ENCODE results near the gene PIK3C3.

PIK3C3 gene

DNA sequence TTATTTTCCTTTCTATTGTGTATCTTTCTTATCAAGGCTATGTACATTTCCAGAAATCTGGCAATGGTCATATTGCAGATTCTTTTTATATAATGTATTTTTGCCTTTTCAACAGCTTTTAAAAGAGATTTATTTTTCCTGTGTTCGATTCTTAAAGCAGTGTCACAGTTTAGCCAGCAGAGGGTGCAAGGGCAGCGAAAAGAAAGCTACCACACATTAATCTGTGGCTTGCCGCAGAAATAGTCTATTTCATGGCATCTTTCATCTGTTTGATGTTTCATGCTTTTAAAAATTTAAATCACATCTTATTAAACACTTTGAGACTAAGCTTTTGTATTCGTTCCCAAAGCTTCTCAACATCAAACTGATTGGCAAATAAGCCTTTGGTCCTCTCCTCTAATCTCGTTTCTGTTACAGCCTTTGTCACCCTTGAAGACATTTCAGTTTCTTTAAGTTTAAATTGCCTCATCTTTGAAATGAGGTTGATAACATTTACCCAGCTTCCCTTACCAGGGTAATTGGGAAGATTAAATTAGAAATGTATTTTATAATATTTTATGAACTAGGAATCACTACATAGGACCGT is 73.3 kb downstream of the PIK3C3 start:
- TF ChIP-seq, protein P1, sequence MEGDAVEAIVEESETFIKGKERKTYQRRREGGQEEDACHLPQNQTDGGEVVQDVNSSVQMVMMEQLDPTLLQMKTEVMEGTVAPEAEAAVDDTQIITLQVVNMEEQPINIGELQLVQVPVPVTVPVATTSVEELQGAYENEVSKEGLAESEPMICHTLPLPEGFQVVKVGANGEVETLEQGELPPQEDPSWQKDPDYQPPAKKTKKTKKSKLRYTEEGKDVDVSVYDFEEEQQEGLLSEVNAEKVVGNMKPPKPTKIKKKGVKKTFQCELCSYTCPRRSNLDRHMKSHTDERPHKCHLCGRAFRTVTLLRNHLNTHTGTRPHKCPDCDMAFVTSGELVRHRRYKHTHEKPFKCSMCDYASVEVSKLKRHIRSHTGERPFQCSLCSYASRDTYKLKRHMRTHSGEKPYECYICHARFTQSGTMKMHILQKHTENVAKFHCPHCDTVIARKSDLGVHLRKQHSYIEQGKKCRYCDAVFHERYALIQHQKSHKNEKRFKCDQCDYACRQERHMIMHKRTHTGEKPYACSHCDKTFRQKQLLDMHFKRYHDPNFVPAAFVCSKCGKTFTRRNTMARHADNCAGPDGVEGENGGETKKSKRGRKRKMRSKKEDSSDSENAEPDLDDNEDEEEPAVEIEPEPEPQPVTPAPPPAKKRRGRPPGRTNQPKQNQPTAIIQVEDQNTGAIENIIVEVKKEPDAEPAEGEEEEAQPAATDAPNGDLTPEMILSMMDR (IDR thresholded peaks at IDR 0.05; ENCODE audit: low read depth, low read length) = peak; percentile 88
- DNase-seq (ENCODE audit: low read depth in 2 of 2) = peak; percentile 56 to 60
- no peak overlapping the region for H3K4me3 ChIP-seq (replicated peaks in 1 of 2; ENCODE audit: low read depth in 2 of 2, low read length in 2 of 2)

DNA sequence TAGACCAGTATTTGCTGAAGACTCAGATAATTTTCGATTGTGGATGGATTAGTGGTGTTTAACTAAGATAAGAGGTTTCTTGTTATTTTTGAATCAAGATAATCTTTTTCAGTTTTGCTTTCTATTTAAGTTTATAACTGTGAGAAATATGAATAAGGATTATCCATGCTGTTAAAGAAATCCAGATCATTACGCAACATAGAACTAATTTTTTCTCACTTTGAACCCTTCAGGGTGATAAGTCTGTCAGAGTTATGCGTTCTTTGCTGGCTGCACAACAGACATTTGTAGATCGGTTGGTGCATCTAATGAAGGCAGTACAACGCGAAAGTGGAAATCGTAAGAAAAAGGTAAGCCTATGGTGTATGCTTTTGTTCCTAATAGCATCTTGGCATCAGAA is 74.1 kb downstream of the PIK3C3 start:
- H3K4me3 ChIP-seq (replicated peaks in 1 of 2; ENCODE audit: low read depth in 2 of 2, low read length in 2 of 2) = no peak overlapping the region
- no peak for DNase-seq (ENCODE audit: low read depth in 2 of 2)
- TF ChIP-seq, protein P1 (IDR thresholded peaks at IDR 0.05; ENCODE audit: low read depth, low read length) = no peak

DNA sequence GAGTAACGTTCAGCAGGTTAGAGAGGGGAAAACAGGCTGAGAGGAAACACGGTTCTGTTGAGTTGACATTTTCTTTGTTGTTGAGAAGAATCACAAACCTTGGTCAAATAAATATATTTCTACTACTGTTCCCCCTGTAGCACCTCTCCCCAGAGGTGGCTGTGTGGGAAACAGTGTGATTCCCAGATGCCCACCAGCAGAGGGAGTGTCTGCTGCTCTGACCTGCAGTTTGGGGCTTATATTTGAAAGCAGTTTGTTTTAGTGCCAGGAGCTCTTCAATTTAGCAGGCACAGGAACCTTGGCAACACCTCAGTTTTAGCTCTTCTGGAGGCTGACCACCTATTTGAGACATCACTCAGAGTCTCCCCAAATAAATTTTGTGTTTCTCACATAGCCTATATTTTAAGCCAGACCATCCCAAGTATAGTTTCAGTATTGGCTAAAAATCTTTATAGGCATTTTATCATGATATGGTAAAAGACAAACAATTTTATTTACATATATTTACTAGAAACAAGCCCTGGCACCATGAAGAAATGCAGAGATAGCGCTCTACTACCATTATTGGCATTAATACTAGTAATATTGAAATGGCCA is 75.7 kb downstream of the PIK3C3 start:
- DNase-seq (ENCODE audit: low read depth in 2 of 2) = peak; percentile 31
- H3K4me3 ChIP-seq (replicated peaks in 1 of 2; ENCODE audit: low read depth in 2 of 2, low read length in 2 of 2) = no peak overlapping the region

DNA sequence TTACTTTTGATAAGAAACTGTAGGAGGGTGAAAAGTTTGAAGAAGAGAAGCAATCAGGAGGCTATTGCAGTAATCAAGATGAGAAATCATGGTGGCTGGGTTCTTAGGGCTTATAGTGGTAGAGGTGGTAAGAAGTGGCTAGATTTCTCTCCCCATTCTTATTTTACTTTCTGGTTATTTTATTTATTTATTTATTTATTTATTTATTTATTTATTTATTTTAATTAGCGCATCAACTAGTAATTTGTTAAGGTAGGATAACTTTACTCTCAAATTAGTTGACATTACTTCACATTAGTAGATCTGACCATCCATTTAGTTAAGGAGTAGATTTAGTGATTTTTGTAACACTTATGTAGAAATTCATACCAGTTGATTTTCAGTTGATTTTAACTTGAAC is 77.4 kb downstream of the PIK3C3 start:
- TF ChIP-seq, protein P1 (IDR thresholded peaks at IDR 0.05; ENCODE audit: low read depth, low read length) = no peak
- H3K4me3 ChIP-seq (replicated peaks in 1 of 2; ENCODE audit: low read depth in 2 of 2, low read length in 2 of 2) = no peak overlapping the region
- DNase-seq (ENCODE audit: low read depth in 2 of 2) = no peak

More for the DNA sequence above, 75.7 kb downstream of the PIK3C3 start:
- TF ChIP-seq, protein P1 (IDR thresholded peaks at IDR 0.05; ENCODE audit: low read depth, low read length) = peak; percentile 75

DNA sequence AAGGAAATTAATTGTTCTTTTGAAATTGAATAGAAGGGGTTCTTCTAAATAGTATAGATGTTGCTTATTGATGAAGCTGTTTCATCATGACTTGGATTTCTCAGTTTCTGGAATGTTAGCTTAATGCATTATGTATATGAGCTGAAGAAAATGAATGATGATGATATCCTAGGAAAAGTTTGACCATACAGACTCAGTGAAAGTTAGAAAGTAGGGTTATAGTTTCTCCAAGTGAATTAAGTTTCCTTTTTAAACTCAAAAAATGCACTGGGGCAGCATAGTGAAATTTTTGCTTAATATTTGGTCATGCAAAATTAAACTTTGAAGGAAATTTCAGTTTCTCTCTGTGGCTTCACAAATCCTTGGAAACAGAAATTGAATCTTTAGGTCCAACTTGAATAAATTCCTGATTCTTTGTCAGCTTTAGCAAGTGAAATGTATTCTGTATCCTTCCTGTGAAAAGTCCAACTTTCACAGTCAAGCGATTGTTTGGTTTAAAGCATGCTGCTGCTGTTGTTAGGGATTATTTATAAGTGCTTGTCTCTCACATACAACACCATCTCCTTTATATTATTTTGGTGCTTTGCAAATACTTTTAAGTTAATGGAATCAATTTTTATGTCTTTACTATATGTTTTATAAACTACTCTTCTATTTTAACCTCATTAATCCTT is 78.2 kb downstream of the PIK3C3 start:
- TF ChIP-seq, protein P1 (IDR thresholded peaks at IDR 0.05; ENCODE audit: low read depth, low read length) = no peak
- DNase-seq (ENCODE audit: low read depth in 2 of 2) = no peak
- H3K4me3 ChIP-seq (replicated peaks in 1 of 2; ENCODE audit: low read depth in 2 of 2, low read length in 2 of 2) = no peak overlapping the region

DNA sequence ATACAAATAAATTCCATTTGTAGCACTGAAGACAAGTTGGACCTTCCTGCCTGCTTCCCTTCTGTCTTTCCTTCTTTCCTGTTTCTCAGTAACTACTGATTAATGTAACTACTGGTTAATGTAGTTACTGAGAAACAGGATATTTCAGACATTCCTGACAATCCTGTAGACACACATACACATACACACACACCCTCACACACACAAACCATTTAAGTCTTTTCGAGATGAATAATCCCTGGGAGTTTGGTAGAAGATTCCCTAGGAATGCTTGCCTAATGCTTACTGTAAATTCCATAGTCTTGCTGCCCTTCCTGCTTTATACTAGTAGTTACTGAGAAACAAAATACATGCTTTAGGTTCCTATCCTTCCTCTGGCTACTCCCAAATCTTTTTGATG is 83.9 kb downstream of the PIK3C3 start:
- peak; percentile 83 to 89 for DNase-seq (ENCODE audit: low read depth in 2 of 2)
- H3K4me3 ChIP-seq (replicated peaks in 1 of 2; ENCODE audit: low read depth in 2 of 2, low read length in 2 of 2) = no peak overlapping the region
- TF ChIP-seq, protein P1 (IDR thresholded peaks at IDR 0.05; ENCODE audit: low read depth, low read length) = no peak

Measured in cardiac fibroblast (primary cell).